ENCODE measurements around the gene GLYR1.

DNA sequence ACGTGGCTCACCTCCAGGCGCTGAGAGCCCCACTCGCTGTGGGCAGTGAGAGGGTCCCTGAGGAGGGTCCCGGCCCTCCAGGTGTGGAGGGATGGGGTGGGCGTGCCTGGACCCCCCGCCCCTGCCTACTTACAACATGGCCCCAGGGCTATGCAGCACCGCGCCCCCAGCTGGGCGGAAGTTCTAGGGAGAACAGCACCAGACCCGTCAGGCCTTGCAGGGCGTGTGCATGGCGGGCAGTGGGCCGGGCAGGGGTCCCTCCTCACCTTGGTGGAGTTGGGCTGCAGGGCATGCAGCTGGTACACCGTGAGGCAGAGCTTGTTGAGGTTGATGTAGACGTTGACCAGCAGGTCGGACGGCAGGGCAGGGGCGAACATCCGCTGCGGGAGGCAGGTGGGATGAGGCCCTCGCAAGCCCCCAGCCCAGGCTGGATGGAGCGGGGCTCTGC lies 49.3 kb downstream of the GLYR1 start:
- no peak for TF ChIP-seq TAF1 (IDR thresholded peaks at IDR 0.05; ENCODE audit: borderline replicate concordance, low read depth, low read length)
- TF ChIP-seq POLR2A (IDR thresholded peaks at IDR 0.05; ENCODE audit: low read depth, low read length) = no peak
- no peak for TF ChIP-seq POLR2AphosphoS5 (IDR thresholded peaks at IDR 0.05; ENCODE audit: low read depth, low read length)

All from GM12892 (cell line).